PC-3 (cell line): Measurements from ENCODE around the gene MBD3L2B. TPM values are rescaled to one million over a fixed set of nuclear protein-coding genes. Genes with fewer than 3 reads are reported as not detected.
"Not testable (repeated sequence)": the region's sequence is repeated elsewhere in the genome, so short reads cannot be mapped to it uniquely, and the experiment has no call there.

Experiments used
- ATAC-seq: fragments of 200-7000 bp; cut with Tn5 transposase; 2 replicates; pipeline ENCODE4 v1.9.1; 2020; ENCODE audit warnings: mild to moderate bottlenecking, moderate library complexity
- BruUV-seq: library from RNA; stranded (reverse); fragments of 400-500 nt; replicated peaks from 2 replicates; lab custom pipeline; 2021; lab: Mats Ljungman, UMichigan
- CTCF ChIA-PET: fragments of 300-600 bp; sonication (Branson Sonifier 250); formaldehyde crosslinking; loops from one replicate; lab custom pipeline; 2022; ENCODE audit warnings: antibody characterized with exemption; lab: Charles Lee
- POLR2A ChIA-PET: fragments of 300-600 bp; sonication (Branson Sonifier 250); formaldehyde crosslinking; loops from one replicate; lab custom pipeline; 2022; ENCODE audit warnings: antibody characterized with exemption; ENCODE audit not compliant: unreplicated experiment; lab: Charles Lee
- DNase-seq: peaks from one replicate; pipeline ENCODE4 v3.0.0-alpha.2; 2015
- H2AFZ ChIP-seq: fragments of 300-600 bp; sonication (generic); 2 replicates; pipeline ENCODE4 v1.6.0; 2016; ENCODE audit warnings: antibody characterized with exemption, low read length
- H3F3A ChIP-seq: fragments of 300-600 bp; sonication (generic); one replicate; pipeline ENCODE4 v1.6.0; 2017; ENCODE audit warnings: antibody characterized with exemption, low read length, control low read depth, mild to moderate bottlenecking; ENCODE audit not compliant: unreplicated experiment
- H3K27ac ChIP-seq: fragments of 300-600 bp; sonication (generic); 2 replicates; pipeline ENCODE4 v1.5.1; 2016; ENCODE audit warnings: mild to moderate bottlenecking, low read length
- H3K27me3 ChIP-seq: fragments of 300-600 bp; sonication (generic); 2 replicates; pipeline ENCODE4 v1.6.1; 2016; ENCODE audit warnings: low read length, mixed read lengths
- H3K36me3 ChIP-seq: fragments of 300-600 bp; sonication (generic); 2 replicates; pipeline ENCODE4 v1.6.1; 2016; ENCODE audit warnings: low read depth, mixed run types, low read length, mixed read lengths
- H3K4me1 ChIP-seq: fragments of 300-600 bp; sonication (generic); 2 replicates; pipeline ENCODE4 v1.5.1; 2016; ENCODE audit warnings: low read length; ENCODE audit not compliant: insufficient read depth
- H3K4me2 ChIP-seq: fragments of 300-600 bp; sonication (generic); 2 replicates; pipeline ENCODE4 v1.6.0; 2016; ENCODE audit warnings: low read length
- H3K4me3 ChIP-seq: fragments of 300-600 bp; sonication (generic); 2 replicates; pipeline ENCODE4 v1.5.1; 2016; ENCODE audit warnings: mild to moderate bottlenecking, low read length, mixed read lengths
- H3K79me2 ChIP-seq: fragments of 300-600 bp; sonication (generic); 2 replicates; pipeline ENCODE4 v1.6.1; 2017; ENCODE audit warnings: low read length, mixed read lengths
- H3K9ac ChIP-seq: fragments of 300-600 bp; sonication (generic); 2 replicates; pipeline ENCODE4 v1.6.0; 2016; ENCODE audit warnings: mild to moderate bottlenecking, low read length
- H3K9me2 ChIP-seq: fragments of 300-600 bp; sonication (generic); replicated peaks from 2 replicates; pipeline ENCODE4 v1.6.1; 2016; ENCODE audit warnings: mixed run types, low read length, mixed read lengths
- H3K9me3 ChIP-seq: fragments of 300-600 bp; sonication (generic); 2 replicates; pipeline ENCODE4 v1.6.1; 2016; ENCODE audit warnings: low read length, mixed read lengths
- H4K20me1 ChIP-seq: fragments of 300-600 bp; sonication (generic); 2 replicates; pipeline ENCODE4 v1.6.1; 2016; ENCODE audit warnings: low read length, mixed read lengths
- CTCF ChIP-seq: fragments of 300-600 bp; sonication (generic); conservative IDR thresholded peaks from 2 replicates; pipeline ENCODE4 v1.5.1; 2017; ENCODE audit warnings: antibody characterized with exemption, low read depth, mild to moderate bottlenecking, low read length
- EZH2 ChIP-seq: fragments of 300-600 bp; sonication (generic); IDR thresholded peaks from one replicate; pipeline ENCODE4 v1.6.1; 2017; ENCODE audit warnings: antibody characterized with exemption, mild to moderate bottlenecking, low read length; ENCODE audit not compliant: unreplicated experiment
- EZH2phosphoT487 ChIP-seq: fragments of 300-600 bp; sonication (generic); IDR thresholded peaks from 2 replicates; pipeline ENCODE4 v1.6.1; 2018; ENCODE audit warnings: mild to moderate bottlenecking, antibody characterized with exemption, low read length, borderline replicate concordance
- intact Hi-C: fragments of 100-400 bp; cut with micrococcal nuclease; formaldehyde crosslinking; loops from 2 replicates; pipeline ENCODE4 v1.9.0; 2023
- total RNA-seq: library from RNA; depleted of rRNA; stranded (reverse); fragments of >200 nt; gene quantifications from 2 replicates; pipeline ENCODE4 v1.2.3, GENCODE V29; 2014

Gene MBD3L2B
- total RNA-seq, 1 experiment from 2014 or later, result not detected

DNA sequence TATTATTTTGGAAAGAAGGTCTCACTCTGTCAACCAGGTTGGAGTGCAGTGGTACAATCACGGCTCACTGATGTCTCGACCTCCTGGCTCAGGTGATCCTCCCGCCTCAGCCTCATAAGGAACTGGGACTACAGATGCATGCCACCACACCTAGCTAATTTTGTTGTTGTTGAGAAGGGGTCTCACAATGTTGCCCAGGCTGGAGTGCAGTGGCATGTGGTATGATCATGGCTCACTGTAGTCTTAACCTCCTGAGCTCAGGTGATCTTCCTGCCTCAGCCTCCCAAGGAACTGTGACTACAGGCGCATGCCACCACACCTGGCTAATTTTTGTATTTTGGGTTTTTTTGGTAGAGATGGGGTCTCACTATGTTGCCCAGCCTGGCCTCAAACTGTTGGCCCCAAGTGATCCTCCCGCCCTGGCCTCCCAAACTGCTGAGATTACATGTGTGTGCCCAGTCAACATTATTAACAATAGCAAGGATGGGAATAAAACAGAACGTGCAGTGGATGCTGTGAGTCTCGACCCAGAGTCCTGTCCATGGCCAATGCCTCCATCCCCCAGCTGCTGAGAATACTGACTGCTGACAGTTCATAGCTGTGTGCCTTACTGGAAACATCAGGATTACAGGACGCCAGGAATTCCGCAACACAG is 42.7 kb upstream of the MBD3L2B start:
- intact Hi-C loops, result no loop called here
- H3K4me3 ChIP-seq, result no peak overlapping the region
- CTCF ChIA-PET, result no interaction called here
- H3K27ac ChIP-seq, result no peak overlapping the region
- H4K20me1 ChIP-seq, result no peaks in the 10 kb centered on the region
- no peaks in the 10 kb centered on the region for H3K9me3 ChIP-seq
- ATAC-seq (no peak), DNase-seq (no peak)
- no peaks in the 10 kb centered on the region for H3K79me2 ChIP-seq
- H3F3A ChIP-seq, result no peaks in the 10 kb centered on the region
- no peak overlapping the region for H2AFZ ChIP-seq
- no peaks in the 10 kb centered on the region for H3K9me2 ChIP-seq
- H3K4me2 ChIP-seq, result no peak overlapping the region
- POLR2A ChIA-PET, result no interaction called here
- TF ChIP-seq EZH2 (no peak), CTCF (no peak), EZH2phosphoT487 (no peak)
- no TSS peak for BruUV-seq
- H3K4me1 ChIP-seq, result no peaks in the 10 kb centered on the region
- no peaks in the 10 kb centered on the region for H3K27me3 ChIP-seq
- H3K36me3 ChIP-seq, result no peaks in the 10 kb centered on the region
- H3K9ac ChIP-seq, result no peak overlapping the region

GRCh38 chr19:7063339-7063738 is 42.1 kb upstream of the MBD3L2B start:
- no TSS peak for BruUV-seq
- Histone ChIP-seq H3K4me2 (no peak overlapping the region), H3K4me1 (no peaks in the 10 kb centered on the region), H3K9me2 (no peaks in the 10 kb centered on the region), H2AFZ (no peak overlapping the region), H3K27me3 (no peaks in the 10 kb centered on the region), H3K79me2 (no peaks in the 10 kb centered on the region), H4K20me1 (no peaks in the 10 kb centered on the region), H3F3A (no peaks in the 10 kb centered on the region), H3K36me3 (no peaks in the 10 kb centered on the region), H3K9ac (no peak overlapping the region), H3K9me3 (no peaks in the 10 kb centered on the region), H3K4me3 (no peak overlapping the region), H3K27ac (no peak overlapping the region)
- CTCF ChIA-PET, result no interaction called here
- intact Hi-C loops, result no loop called here
- TF ChIP-seq EZH2phosphoT487, result no peak
- no peak for TF ChIP-seq EZH2
- TF ChIP-seq CTCF, result no peak
- ATAC-seq (no peak), DNase-seq (no peak)
- POLR2A ChIA-PET, result no interaction called here

GRCh38 chr19:7059977-7060376 is 38.7 kb upstream of the MBD3L2B start:
- not testable (repeated sequence) for H2AFZ ChIP-seq, H3K27me3 ChIP-seq

GRCh38 chr19:7058576-7058975 is 37.3 kb upstream of the MBD3L2B start, which contains the start of gene MBD3L3:
TSS of gene MBD3L3 (minus strand) at chr19:7058676. CDS start at chr19:7058605, 71 bp downstream.
- H4K20me1 ChIP-seq, H3K9me2 ChIP-seq, H3K27me3 ChIP-seq, H3K4me2 ChIP-seq, H3K4me3 ChIP-seq, H3K9ac ChIP-seq, intact Hi-C loops, BruUV-seq, H3K4me1 ChIP-seq, DNase-seq, ATAC-seq, H3F3A ChIP-seq, H3K79me2 ChIP-seq, POLR2A ChIA-PET, H2AFZ ChIP-seq, CTCF ChIA-PET, H3K9me3 ChIP-seq, H3K36me3 ChIP-seq, H3K27ac ChIP-seq: not testable (repeated sequence)

More at GRCh38 chr19:7059977-7060376, 38.7 kb upstream of the MBD3L2B start:
- BruUV-seq, H3F3A ChIP-seq, H3K27ac ChIP-seq, H3K4me2 ChIP-seq, H3K4me1 ChIP-seq, H3K9ac ChIP-seq, H3K36me3 ChIP-seq, H3K9me2 ChIP-seq, H3K9me3 ChIP-seq, H4K20me1 ChIP-seq, DNase-seq, intact Hi-C loops, ATAC-seq, CTCF ChIA-PET, H3K79me2 ChIP-seq, POLR2A ChIA-PET, H3K4me3 ChIP-seq: not testable (repeated sequence)

GRCh38 chr19:7056371-7056770 is 35.1 kb upstream of the MBD3L2B start:
- ATAC-seq, H3K36me3 ChIP-seq, CTCF ChIA-PET, H3K27ac ChIP-seq, H3K4me1 ChIP-seq, H3K27me3 ChIP-seq, H2AFZ ChIP-seq, H3K9me2 ChIP-seq, H3K4me2 ChIP-seq, intact Hi-C loops, H3K9ac ChIP-seq, BruUV-seq, DNase-seq, H4K20me1 ChIP-seq, H3K79me2 ChIP-seq, H3K4me3 ChIP-seq, H3F3A ChIP-seq, POLR2A ChIA-PET, H3K9me3 ChIP-seq: not testable (repeated sequence)
